GM20431 (cell line): ENCODE results near the gene ACP3.
"Not testable (repeated sequence)": the region's sequence is repeated elsewhere in the genome, so short reads cannot be mapped to it uniquely, and the experiment has no call there.

ENCODE experiments used
- in situ Hi-C: fragments of 300-500 bp; cut with MseI, MboI; formaldehyde crosslinking; loops from one replicate; pipeline ENCODE4 v1.15.0; 2020; ENCODE audit warnings: low sequenced_read_pairs; ENCODE audit not compliant: unreplicated experiment

The ACP3 gene

DNA sequence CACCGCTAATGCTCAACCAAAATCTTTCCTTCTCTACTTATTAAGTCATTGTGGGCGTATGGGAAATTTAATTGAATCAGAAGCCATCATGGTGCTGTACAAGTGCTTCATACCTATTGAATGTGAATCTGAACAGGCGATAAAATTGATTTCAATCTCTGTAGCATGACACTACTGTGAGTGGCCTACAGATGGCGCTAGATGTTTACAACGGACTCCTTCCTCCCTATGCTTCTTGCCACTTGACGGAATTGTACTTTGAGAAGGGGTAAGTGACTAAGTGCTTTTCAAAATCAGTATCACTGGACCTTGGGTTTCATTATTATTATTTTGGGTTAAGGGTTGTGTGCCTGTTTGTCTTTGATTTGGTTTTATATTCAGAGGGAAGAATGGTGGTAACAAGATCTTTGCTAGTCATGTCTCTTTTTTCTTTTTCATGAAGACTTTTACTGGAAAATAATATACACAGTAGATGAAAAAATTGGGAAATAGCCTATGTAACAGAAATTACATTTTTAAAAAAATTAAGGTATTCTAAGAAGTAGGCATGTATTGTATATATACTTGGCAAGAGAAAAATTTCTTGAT lies 35.4 kb downstream of the ACP3 start:
- in situ Hi-C loops: loop anchor here (10.0 kb wide), 1 partner anchor 52 kb away; no protein-coding TSS in a partner anchor

DNA sequence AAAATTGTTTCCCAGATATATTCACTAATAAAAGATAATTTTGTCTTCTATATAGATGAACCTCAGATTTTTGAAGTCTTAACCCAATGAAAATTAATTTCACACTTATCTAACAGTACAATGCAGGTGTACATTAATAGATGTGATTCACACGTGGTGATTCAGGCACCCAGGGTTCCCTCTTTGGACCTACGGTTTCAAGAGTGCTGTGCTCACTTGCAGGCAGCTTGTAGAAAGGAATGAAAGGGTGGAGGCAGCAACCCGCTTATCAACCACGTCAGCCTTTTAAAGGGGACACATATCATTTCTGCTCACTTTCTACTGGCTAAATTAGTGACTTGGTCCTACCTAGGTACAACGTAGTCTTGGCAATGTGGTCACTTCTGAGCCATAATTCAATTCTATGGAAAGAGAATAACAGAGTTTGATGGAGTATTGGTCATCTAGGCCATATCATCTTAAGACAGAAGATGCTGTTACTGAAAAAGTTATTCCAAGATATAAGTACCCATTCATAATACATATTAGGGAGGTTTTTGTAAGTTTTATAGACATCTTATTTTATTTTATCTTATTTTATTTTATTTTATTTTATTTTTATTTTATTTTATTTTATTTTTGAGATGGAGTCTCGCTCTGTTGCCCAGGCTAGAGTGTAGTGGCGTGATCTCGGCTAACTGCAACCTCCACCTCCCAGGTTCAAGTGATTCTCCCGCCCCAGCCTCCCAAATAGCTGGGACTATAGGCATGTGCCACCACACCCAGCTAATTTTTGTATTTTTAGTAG lies 37.9 kb downstream of the ACP3 start:
- in situ Hi-C loops: loop anchor here (10.0 kb wide), 1 partner anchor 50 kb away; no protein-coding TSS in a partner anchor

- in situ Hi-C loops: loop anchor here (10.0 kb wide), 1 partner anchor 48 kb away; no protein-coding TSS in a partner anchor
Observed at GRCh38 chr3:132356568-132356967, 39.4 kb downstream of the ACP3 start.

DNA sequence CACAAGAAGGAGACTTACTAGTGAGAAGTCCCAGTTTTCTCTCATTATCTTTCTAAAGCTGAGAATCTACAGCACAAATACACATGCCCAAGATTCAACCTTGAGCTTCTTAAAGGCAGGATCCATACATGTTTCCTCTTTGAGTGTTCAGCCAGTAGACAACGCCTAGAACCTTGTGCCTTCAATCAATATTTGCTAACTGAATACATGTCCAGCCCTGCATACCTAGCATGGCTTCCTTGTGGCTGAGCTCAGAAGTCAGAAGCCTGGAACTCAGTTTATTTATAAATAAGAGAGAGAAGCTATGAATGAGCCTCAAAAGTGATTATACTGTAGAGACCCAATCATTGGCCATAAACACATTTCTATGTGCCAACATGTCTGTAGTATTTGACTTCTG lies 43.5 kb downstream of the ACP3 start:
- in situ Hi-C loops: no loop called here

- in situ Hi-C loops: no loop called here
Observed at GRCh38 chr3:132362329-132362728, 45.1 kb downstream of the ACP3 start.

DNA sequence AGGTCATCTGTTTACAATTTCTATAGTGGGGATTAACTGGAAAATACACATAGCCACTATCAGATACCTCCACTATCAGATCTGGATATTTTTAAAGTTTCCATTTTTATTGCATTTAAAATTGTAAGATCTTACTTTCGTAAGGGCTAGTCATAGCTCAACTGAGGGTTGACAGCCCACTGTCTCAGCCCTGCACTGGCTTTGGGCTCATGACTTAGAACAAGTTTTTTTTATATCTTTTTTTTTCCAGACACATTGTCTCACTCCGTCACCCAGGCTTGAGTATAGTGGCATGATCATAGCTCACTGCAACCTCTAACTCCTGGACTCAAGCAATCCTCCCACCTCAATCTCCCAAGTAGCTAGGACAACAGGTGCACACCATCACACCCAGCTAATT lies 51.3 kb downstream of the ACP3 start:
- in situ Hi-C loops: no loop called here

DNA sequence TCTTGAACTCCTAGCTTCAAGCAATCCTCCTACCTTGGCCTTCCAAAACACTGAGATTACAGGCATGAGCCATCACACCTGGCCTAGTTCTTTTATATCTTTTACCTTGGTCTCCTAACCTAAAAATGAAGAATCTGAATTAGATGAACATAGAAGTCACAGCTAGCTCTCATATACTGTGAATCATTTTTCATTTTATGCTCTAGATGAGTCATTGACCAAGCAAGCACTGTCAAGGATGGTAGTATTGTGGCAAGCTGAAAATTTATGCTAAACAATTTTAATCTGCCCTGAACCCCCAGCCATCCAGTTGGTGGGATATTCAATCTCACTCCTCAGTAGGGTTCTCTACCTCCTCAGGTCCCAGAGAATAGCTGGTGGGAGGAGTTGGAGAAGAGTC lies 51.8 kb downstream of the ACP3 start:
- in situ Hi-C loops: no loop called here

- in situ Hi-C loops: not testable (repeated sequence)
Observed at GRCh38 chr3:132376945-132377354, 59.7 kb downstream of the ACP3 start.

- in situ Hi-C loops: no loop called here
Observed at GRCh38 chr3:132378048-132378762, 61.0 kb downstream of the ACP3 start.

GRCh38 chr3:132378846-132379245 lies 61.6 kb downstream of the ACP3 start:
- in situ Hi-C loops: no loop called here

DNA sequence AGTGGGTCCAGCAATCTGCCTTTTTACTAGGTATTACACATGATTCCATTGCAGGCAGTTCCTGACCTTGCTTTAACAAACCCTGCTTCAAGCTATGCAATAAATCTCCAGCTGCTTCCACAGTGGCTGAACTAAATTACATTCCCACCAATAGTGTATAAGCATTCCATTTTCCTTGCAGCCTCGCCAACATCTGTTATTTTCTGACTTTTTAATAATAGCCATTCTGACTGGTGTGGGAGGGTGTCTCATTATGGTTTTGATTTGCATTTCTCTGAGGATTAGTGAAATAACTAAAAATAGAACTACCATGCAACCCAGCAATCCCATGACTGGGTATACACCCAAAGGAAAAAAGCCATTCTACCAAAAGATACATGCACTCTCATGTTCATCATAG lies 63.7 kb downstream of the ACP3 start:
- in situ Hi-C loops: no loop called here

DNA sequence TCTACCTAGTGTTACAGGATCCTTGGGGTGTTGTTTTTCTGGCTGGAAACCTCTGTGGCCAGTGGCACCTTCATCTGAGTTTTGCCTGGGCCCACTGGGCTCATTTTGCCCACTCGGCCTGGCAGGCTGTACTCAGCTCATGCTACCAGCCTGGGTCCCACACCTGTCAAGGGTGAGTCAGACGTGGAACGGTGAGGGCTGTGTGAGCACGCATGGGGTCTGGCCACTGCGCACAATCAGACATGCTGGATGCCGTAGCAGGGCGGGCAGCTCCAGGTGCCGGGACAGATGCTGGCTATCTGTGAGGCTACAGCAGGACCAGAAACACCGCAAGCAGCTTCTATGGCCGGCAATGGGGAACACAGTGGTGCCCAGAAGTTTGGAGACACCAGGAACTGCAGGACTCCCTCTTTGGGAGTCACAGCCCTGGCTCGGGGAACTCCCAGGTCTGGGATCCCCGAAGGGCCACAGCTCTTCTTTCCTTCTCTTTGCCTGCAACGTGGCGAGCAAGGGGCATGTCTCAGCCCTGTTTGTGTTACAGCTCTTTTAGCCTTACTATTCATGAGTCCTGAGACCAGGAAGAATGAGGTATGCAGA lies 64.2 kb downstream of the ACP3 start:
- in situ Hi-C loops: no loop called here

GRCh38 chr3:132382267-132382666 lies 65.1 kb downstream of the ACP3 start:
- in situ Hi-C loops: no loop called here

- in situ Hi-C loops: no loop called here
Observed at GRCh38 chr3:132382688-132383194, 65.5 kb downstream of the ACP3 start.

DNA sequence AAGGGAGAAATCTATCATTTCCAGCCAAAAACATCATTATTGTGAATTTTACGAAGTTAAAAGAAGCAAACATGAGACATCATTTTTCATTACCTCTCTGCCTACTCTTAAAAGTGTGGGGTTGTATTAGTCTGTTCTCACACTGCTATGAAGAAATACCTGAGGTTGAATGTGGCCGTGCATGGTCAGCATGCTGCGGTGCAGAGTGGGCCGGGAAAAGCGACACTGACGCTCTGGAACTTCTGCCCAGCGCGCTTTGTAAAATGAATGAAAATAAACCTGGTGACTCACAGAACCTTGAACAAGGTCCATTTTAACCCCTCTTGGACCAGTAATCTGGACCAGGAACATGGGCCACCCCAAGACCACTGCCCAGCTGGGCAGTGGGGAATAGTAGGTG lies 69.1 kb downstream of the ACP3 start:
- in situ Hi-C loops: no loop called here

DNA sequence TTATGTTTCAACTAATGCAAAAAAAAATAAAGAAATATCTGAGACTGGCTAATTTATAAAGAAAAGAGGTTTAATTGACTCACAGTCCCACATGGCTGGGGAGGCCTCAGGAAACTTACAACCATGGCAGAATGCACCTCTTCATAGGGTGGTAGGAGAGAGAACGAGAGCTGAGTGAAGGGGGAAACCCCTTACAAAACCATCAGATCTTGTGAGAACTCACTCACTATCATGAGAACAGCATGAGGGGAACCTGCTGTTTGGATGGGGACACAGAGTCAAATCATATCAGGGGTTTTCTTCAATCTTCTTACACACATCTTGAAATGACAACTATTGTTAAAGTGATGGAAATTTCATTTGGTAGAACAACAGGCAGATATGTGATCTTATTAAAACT lies 75.5 kb downstream of the ACP3 start:
- in situ Hi-C loops: not testable (repeated sequence)

GRCh38 chr3:132394320-132394719 lies 77.1 kb downstream of the ACP3 start:
- in situ Hi-C loops: no loop called here

DNA sequence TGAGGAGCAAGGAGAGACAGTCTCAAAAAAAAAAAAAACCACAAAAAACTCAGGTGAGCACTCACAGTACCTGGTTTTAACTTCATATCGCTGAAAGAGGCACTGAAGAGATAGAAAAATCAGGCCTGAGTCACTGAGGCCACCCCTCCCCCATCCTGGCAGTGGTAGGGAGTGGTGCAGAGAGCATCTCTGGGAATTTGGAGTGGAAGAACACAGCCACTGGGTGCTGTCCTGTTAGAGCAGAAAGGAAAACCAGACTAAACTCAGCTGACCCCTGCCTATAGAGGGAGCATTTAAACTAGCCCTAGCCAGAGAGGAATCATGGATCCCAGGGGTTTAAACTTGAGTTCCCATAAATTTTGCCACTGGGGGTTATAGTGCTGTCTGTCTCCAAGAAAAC lies 77.9 kb downstream of the ACP3 start:
- in situ Hi-C loops: no loop called here

GRCh38 chr3:132396255-132396654 lies 79.0 kb downstream of the ACP3 start:
- in situ Hi-C loops: no loop called here

DNA sequence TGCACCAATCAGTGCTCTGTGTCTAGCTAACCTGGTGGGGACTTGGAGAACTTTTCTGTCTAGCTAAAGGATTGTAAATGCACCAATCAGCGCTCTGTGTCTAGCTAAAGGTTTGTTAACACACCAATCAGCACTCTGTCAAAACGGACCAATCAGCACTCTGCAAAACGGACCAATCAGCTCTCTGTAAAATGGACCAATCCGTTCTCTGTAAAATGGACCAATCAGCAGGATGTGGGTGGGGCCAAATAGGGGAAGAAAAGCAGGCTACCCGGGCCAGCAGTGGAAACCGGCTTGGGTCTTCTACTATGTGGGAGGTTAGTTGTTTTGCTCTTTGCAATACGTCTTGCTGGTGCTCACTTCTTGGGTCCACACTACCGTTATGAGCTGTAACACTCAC lies 79.6 kb downstream of the ACP3 start:
- in situ Hi-C loops: not testable (repeated sequence)
